ENCODE results near the gene MT1G.
A peak's percentile ranks its signal among the peaks of the same experiment; 100 is the strongest.

Gene MT1G

GRCh38 chr16:56620339-56620897, 47.4 kb downstream of the MT1G start:
- POLR2A ChIA-PET: no interaction called here
- no peak for TF ChIP-seq CTCF (IDR thresholded peaks at IDR 0.05; ENCODE audit: insufficient read depth, low read length, missing control alignments)
- H3K4me3 ChIP-seq (ENCODE audit: low read depth, low read length): no peak overlapping the region
- CTCF ChIA-PET: interaction anchor here (1.1 kb wide), 1 partner anchor 82 kb away, joined by 3 read pairs; no protein-coding TSS in a partner anchor
- DNase-seq (ENCODE audit: low read depth, low spot score): no peak

DNA sequence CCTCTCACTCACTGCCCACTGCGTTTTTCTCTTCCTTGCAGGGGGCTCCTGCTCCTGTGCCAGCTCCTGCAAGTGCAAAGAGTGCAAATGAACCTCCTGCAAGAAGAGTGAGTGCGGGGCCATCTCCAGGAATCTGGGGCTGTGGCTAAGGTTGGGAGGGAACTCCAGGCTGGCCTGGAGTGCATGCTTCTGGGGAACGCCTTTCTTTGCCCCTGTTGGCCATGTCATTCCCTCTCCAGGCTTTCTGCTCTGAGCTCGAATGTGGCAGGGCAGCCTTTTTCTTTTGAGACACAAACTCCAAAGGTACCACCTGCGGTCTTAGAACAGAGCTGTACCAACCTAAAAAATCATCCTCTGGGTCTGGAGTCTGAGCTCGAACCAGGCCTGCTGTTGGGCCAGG, 49.7 kb downstream of the MT1G start:
- CTCF ChIA-PET: interaction anchor here (1.2 kb wide), 1 partner anchor 10 kb away, joined by 3 read pairs; the partner anchor contains the start of gene MT2A
- DNase-seq (ENCODE audit: low read depth, low spot score): no peak
- no peak for TF ChIP-seq CTCF (IDR thresholded peaks at IDR 0.05; ENCODE audit: insufficient read depth, low read length, missing control alignments)
- POLR2A ChIA-PET: interaction anchor here (0.6 to 17.5 kb wide), 3 partner anchors 8 to 317 kb away, joined by 4 to 263 read pairs (median 8); partner anchors contain the start of genes MT1E and MT2A
- H3K4me3 ChIP-seq (ENCODE audit: low read depth, low read length): no peak overlapping the region

- DNase-seq (ENCODE audit: low read depth, low spot score): no peak
- no peak for TF ChIP-seq CTCF (IDR thresholded peaks at IDR 0.05; ENCODE audit: insufficient read depth, low read length, missing control alignments)
- H3K4me3 ChIP-seq (ENCODE audit: low read depth, low read length): peak overlapping the region; percentile 25
- CTCF ChIA-PET: interaction anchor here (1.2 to 1.6 kb wide), 2 partner anchors 8 to 10 kb away, joined by 3 to 4 read pairs; partner anchors contain the start of genes MT1E and MT2A
- POLR2A ChIA-PET: interaction anchor here (0.6 to 17.5 kb wide), 4 partner anchors 9 to 316 kb away, joined by 3 to 263 read pairs (median 6); partner anchors contain the start of genes MT1E and MT2A
Measured at GRCh38 chr16:56617212-56618085, 50.4 kb downstream of the MT1G start.

All from AG04449 (cell line).